ENCODE measurements around the gene ATP2A3.
A peak's percentile ranks its signal among the peaks of the same experiment; 100 is the strongest.
"Not testable (repeated sequence)": the region's sequence is repeated elsewhere in the genome, so short reads cannot be mapped to it uniquely, and the experiment has no call there.

Gene ATP2A3

GRCh38 chr17:3948551-3948950, 15.7 kb downstream of the ATP2A3 start:
- H3K4me1 ChIP-seq (ENCODE audit: control insufficient read depth in 1 of 2, insufficient read depth in 2 of 2, low read length in 2 of 2); H3K9me3 ChIP-seq (ENCODE audit: control insufficient read depth in 1 of 2, low read length in 2 of 2); H3K9ac ChIP-seq (ENCODE audit: low read depth in 1 of 2, low read length in 2 of 2); H3K4me3 ChIP-seq (ENCODE audit: low read depth in 1 of 2, low read length in 2 of 2); H3K27me3 ChIP-seq (ENCODE audit: control insufficient read depth in 1 of 2, insufficient read depth in 2 of 2, low read length in 2 of 2); H3K27ac ChIP-seq (ENCODE audit: low read depth, low read length): not testable (repeated sequence)
- H3K36me3 ChIP-seq (ENCODE audit: control insufficient read depth in 1 of 2, insufficient read depth in 2 of 2, low read length in 2 of 2): peaks cover 22 to 45% of the 10 kb centered on the region in 2 donors

GRCh38 chr17:3947318-3947810, 16.9 kb downstream of the ATP2A3 start:
- Histone ChIP-seq H3K9ac (ENCODE audit: low read depth in 1 of 2, low read length in 2 of 2) (no peak overlapping the region), H3K27ac (ENCODE audit: low read depth, low read length) (no peak overlapping the region), H3K27me3 (ENCODE audit: control insufficient read depth in 1 of 2, insufficient read depth in 2 of 2, low read length in 2 of 2) (no peaks in the 10 kb centered on the region), H3K9me3 (ENCODE audit: control insufficient read depth in 1 of 2, low read length in 2 of 2) (no peaks in the 10 kb centered on the region), H3K4me1 (ENCODE audit: control insufficient read depth in 1 of 2, insufficient read depth in 2 of 2, low read length in 2 of 2) (peaks cover 0 to 4% of the 10 kb centered on the region in 2 donors), H3K36me3 (ENCODE audit: control insufficient read depth in 1 of 2, insufficient read depth in 2 of 2, low read length in 2 of 2) (peaks cover 22 to 55% of the 10 kb centered on the region in 2 donors), H3K4me3 (ENCODE audit: low read depth in 1 of 2, low read length in 2 of 2) (no peak overlapping the region)

DNA sequence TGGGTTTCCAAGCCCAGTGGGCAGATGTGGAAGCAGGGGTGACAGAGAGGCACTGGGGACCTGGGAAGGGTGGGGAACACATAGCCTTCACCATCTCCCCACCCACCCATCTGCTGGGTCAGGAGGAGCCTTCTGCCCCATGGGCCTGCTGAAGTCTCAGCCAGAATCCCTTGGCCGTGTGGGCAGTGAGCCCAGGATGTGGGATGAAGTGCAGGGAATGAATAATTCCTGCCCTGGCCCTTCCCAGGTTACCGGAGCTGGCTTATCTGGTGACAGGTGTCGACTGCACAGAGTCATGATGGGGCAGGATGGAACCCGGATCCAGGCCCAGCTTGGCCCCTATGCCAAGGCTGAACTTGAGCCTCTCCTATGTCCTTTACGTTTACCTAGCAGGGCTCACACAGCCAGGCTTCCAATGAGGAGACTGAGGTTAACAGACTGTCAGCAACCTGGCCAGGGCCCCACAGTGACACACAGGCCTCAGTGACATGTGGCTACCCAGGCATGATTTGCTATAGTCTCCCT, 17.5 kb downstream of the ATP2A3 start:
- H3K4me3 ChIP-seq (ENCODE audit: low read depth in 1 of 2, low read length in 2 of 2): no peak overlapping the region
- H3K36me3 ChIP-seq (ENCODE audit: control insufficient read depth in 1 of 2, insufficient read depth in 2 of 2, low read length in 2 of 2): peaks cover 22 to 61% of the 10 kb centered on the region in 2 donors
- no peaks in the 10 kb centered on the region for H3K27me3 ChIP-seq (ENCODE audit: control insufficient read depth in 1 of 2, insufficient read depth in 2 of 2, low read length in 2 of 2)
- H3K9ac ChIP-seq (ENCODE audit: low read depth in 1 of 2, low read length in 2 of 2): no peak overlapping the region
- H3K27ac ChIP-seq (ENCODE audit: low read depth, low read length): no peak overlapping the region
- H3K4me1 ChIP-seq (ENCODE audit: control insufficient read depth in 1 of 2, insufficient read depth in 2 of 2, low read length in 2 of 2): peaks cover 0 to 4% of the 10 kb centered on the region in 2 donors
- no peaks in the 10 kb centered on the region for H3K9me3 ChIP-seq (ENCODE audit: control insufficient read depth in 1 of 2, low read length in 2 of 2)

- no peaks in the 10 kb centered on the region for H3K9me3 ChIP-seq (ENCODE audit: control insufficient read depth in 1 of 2, low read length in 2 of 2)
- H3K4me1 ChIP-seq (ENCODE audit: control insufficient read depth in 1 of 2, insufficient read depth in 2 of 2, low read length in 2 of 2): peaks cover 0 to 4% of the 10 kb centered on the region in 2 donors
- H3K27ac ChIP-seq (ENCODE audit: low read depth, low read length): no peak overlapping the region
- peaks cover 32 to 70% of the 10 kb centered on the region in 2 donors for H3K36me3 ChIP-seq (ENCODE audit: control insufficient read depth in 1 of 2, insufficient read depth in 2 of 2, low read length in 2 of 2)
- H3K9ac ChIP-seq (ENCODE audit: low read depth in 1 of 2, low read length in 2 of 2): no peak overlapping the region
- H3K27me3 ChIP-seq (ENCODE audit: control insufficient read depth in 1 of 2, insufficient read depth in 2 of 2, low read length in 2 of 2): no peaks in the 10 kb centered on the region
- H3K4me3 ChIP-seq (ENCODE audit: low read depth in 1 of 2, low read length in 2 of 2): peak overlapping the region in 1 of 2 donors; percentile 53
These were observed 19.5 kb downstream of the ATP2A3 start for GRCh38 chr17:3944485-3945388.

GRCh38 chr17:3943240-3943891, 20.9 kb downstream of the ATP2A3 start:
- peaks cover 29 to 68% of the 10 kb centered on the region in 2 donors for H3K36me3 ChIP-seq (ENCODE audit: control insufficient read depth in 1 of 2, insufficient read depth in 2 of 2, low read length in 2 of 2)
- peaks cover 0 to 4% of the 10 kb centered on the region in 2 donors for H3K4me1 ChIP-seq (ENCODE audit: control insufficient read depth in 1 of 2, insufficient read depth in 2 of 2, low read length in 2 of 2)
- H3K27me3 ChIP-seq (ENCODE audit: control insufficient read depth in 1 of 2, insufficient read depth in 2 of 2, low read length in 2 of 2): no peaks in the 10 kb centered on the region
- H3K9ac ChIP-seq (ENCODE audit: low read depth in 1 of 2, low read length in 2 of 2): no peak overlapping the region
- no peak overlapping the region for H3K4me3 ChIP-seq (ENCODE audit: low read depth in 1 of 2, low read length in 2 of 2)
- no peaks in the 10 kb centered on the region for H3K9me3 ChIP-seq (ENCODE audit: control insufficient read depth in 1 of 2, low read length in 2 of 2)
- H3K27ac ChIP-seq (ENCODE audit: low read depth, low read length): no peak overlapping the region

DNA sequence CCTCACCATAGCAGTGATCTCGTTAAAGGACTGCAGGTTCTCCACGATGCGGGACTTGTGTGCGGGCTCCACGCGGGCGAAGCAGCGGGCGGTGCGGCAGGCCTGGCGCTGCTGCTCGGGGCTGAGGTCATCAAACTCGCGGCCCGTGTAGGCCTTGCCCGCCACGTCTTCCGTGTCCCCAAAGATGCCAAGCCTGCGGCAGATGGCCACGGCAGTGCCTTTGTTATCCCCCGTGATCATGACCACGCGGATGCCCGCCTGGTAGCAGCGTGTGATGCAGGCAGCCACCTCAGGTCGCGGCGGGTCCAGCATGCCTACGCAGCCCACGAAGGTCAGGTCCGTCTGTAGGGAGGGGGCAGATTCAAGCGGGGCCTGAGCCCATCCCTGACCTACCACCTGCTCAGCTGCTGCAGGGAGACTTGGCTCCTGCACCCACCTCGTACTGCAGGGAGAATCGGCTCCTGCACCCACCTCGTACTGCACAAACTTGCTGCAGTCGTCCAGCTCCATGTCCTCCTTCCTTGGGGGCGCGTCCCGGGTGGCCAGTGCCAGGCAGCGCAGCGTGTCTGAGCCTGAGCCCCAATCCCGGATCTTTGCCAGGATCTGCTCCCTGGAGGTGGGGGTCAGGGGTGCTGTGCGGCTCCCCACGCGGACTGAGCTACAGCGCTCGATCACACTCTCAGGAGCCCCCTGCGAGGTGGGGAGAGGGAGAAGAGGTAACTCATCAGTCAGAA, 23.1 kb downstream of the ATP2A3 start:
- no peak overlapping the region for H3K9ac ChIP-seq (ENCODE audit: low read depth in 1 of 2, low read length in 2 of 2)
- no peaks in the 10 kb centered on the region for H3K9me3 ChIP-seq (ENCODE audit: control insufficient read depth in 1 of 2, low read length in 2 of 2)
- no peak overlapping the region for H3K4me3 ChIP-seq (ENCODE audit: low read depth in 1 of 2, low read length in 2 of 2)
- H3K36me3 ChIP-seq (ENCODE audit: control insufficient read depth in 1 of 2, insufficient read depth in 2 of 2, low read length in 2 of 2): peaks cover 30 to 75% of the 10 kb centered on the region in 2 donors
- no peaks in the 10 kb centered on the region for H3K27me3 ChIP-seq (ENCODE audit: control insufficient read depth in 1 of 2, insufficient read depth in 2 of 2, low read length in 2 of 2)
- H3K4me1 ChIP-seq (ENCODE audit: control insufficient read depth in 1 of 2, insufficient read depth in 2 of 2, low read length in 2 of 2): peaks cover 0 to 4% of the 10 kb centered on the region in 2 donors
- H3K27ac ChIP-seq (ENCODE audit: low read depth, low read length): no peak overlapping the region

GRCh38 chr17:3937359-3937758, 26.9 kb downstream of the ATP2A3 start:
- no peak overlapping the region for H3K4me3 ChIP-seq (ENCODE audit: low read depth in 1 of 2, low read length in 2 of 2)
- H3K9me3 ChIP-seq (ENCODE audit: control insufficient read depth in 1 of 2, low read length in 2 of 2): no peaks in the 10 kb centered on the region
- H3K4me1 ChIP-seq (ENCODE audit: control insufficient read depth in 1 of 2, insufficient read depth in 2 of 2, low read length in 2 of 2): no peaks in the 10 kb centered on the region
- H3K27ac ChIP-seq (ENCODE audit: low read depth, low read length): no peak overlapping the region
- no peaks in the 10 kb centered on the region for H3K27me3 ChIP-seq (ENCODE audit: control insufficient read depth in 1 of 2, insufficient read depth in 2 of 2, low read length in 2 of 2)
- no peak overlapping the region for H3K9ac ChIP-seq (ENCODE audit: low read depth in 1 of 2, low read length in 2 of 2)
- H3K36me3 ChIP-seq (ENCODE audit: control insufficient read depth in 1 of 2, insufficient read depth in 2 of 2, low read length in 2 of 2): peaks cover 28 to 64% of the 10 kb centered on the region in 2 donors

- Histone ChIP-seq H3K4me3 (ENCODE audit: low read depth in 1 of 2, low read length in 2 of 2) (no peak overlapping the region), H3K27me3 (ENCODE audit: control insufficient read depth in 1 of 2, insufficient read depth in 2 of 2, low read length in 2 of 2) (no peaks in the 10 kb centered on the region), H3K9me3 (ENCODE audit: control insufficient read depth in 1 of 2, low read length in 2 of 2) (no peaks in the 10 kb centered on the region), H3K36me3 (ENCODE audit: control insufficient read depth in 1 of 2, insufficient read depth in 2 of 2, low read length in 2 of 2) (peaks cover 22 to 51% of the 10 kb centered on the region in 2 donors), H3K27ac (ENCODE audit: low read depth, low read length) (no peak overlapping the region), H3K9ac (ENCODE audit: low read depth in 1 of 2, low read length in 2 of 2) (no peak overlapping the region), H3K4me1 (ENCODE audit: control insufficient read depth in 1 of 2, insufficient read depth in 2 of 2, low read length in 2 of 2) (no peaks in the 10 kb centered on the region)
These were observed 28.3 kb downstream of the ATP2A3 start for GRCh38 chr17:3935825-3936355.

GRCh38 chr17:3935140-3935542, 29.1 kb downstream of the ATP2A3 start:
- H3K4me1 ChIP-seq (ENCODE audit: control insufficient read depth in 1 of 2, insufficient read depth in 2 of 2, low read length in 2 of 2): no peaks in the 10 kb centered on the region
- peaks cover 22 to 45% of the 10 kb centered on the region in 2 donors for H3K36me3 ChIP-seq (ENCODE audit: control insufficient read depth in 1 of 2, insufficient read depth in 2 of 2, low read length in 2 of 2)
- no peak overlapping the region for H3K9ac ChIP-seq (ENCODE audit: low read depth in 1 of 2, low read length in 2 of 2)
- no peak overlapping the region for H3K4me3 ChIP-seq (ENCODE audit: low read depth in 1 of 2, low read length in 2 of 2)
- no peak overlapping the region for H3K27ac ChIP-seq (ENCODE audit: low read depth, low read length)
- H3K27me3 ChIP-seq (ENCODE audit: control insufficient read depth in 1 of 2, insufficient read depth in 2 of 2, low read length in 2 of 2): no peaks in the 10 kb centered on the region
- no peaks in the 10 kb centered on the region for H3K9me3 ChIP-seq (ENCODE audit: control insufficient read depth in 1 of 2, low read length in 2 of 2)

All from duodenal mucosa (tissue), 2 donors.